NCI-H1694 (cell line): ENCODE measurements around the gene KLHL29.

Experiments used
- DNase-seq: peaks from one replicate; lab custom pipeline; 2025; lab: John Stamatoyannopoulos, UW

The KLHL29 gene

GRCh38 chr2:23422089-23423061, 37.4 kb downstream of the KLHL29 start:
- no peak for DNase-seq

GRCh38 chr2:23423062-23423872, 38.3 kb downstream of the KLHL29 start:
- no peak for DNase-seq

DNA sequence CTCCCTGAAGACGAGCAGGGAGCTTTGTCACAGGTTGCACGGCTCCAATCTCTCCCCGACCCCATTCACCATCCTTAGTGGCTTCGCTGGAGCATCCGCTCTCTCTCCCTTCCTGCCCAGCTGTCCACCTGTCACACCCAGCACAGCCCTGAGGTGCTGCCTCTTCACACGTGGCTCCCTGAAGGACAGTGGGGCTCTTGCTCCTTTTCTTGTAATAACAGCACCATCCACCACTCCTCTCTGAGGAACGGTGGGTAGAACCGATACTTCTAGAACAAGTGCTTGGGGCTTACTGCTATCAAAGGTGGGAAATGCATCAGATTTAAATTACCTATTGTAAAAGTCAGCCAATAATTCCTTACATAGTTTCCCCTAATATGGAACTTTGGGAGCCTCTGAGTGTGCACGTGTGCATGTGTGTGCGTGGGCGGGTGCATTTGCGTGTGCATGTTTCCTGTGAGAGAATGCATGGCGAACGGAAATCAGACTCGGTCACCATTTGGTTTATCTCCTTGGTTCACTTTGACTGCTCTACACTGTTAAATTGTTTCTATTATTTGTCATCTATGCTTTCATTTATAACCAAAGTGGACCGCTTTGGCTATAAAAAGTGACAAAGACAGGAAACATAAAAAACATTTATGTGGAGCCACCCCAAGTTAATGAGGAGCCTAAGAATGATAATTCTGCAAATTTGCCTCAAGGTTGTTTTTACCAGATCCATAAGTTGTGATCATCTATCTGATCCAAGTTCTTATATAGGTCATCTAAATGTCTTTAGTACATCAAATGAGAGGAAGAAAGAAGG, 39.1 kb downstream of the KLHL29 start:
- DNase-seq: no peak

- no peak for DNase-seq
Measured at GRCh38 chr2:23425338-23425871, 40.4 kb downstream of the KLHL29 start.

- DNase-seq: no peak
Measured at GRCh38 chr2:23425885-23426262, 40.9 kb downstream of the KLHL29 start.

GRCh38 chr2:23426263-23426905, 41.4 kb downstream of the KLHL29 start:
- no peak for DNase-seq

DNA sequence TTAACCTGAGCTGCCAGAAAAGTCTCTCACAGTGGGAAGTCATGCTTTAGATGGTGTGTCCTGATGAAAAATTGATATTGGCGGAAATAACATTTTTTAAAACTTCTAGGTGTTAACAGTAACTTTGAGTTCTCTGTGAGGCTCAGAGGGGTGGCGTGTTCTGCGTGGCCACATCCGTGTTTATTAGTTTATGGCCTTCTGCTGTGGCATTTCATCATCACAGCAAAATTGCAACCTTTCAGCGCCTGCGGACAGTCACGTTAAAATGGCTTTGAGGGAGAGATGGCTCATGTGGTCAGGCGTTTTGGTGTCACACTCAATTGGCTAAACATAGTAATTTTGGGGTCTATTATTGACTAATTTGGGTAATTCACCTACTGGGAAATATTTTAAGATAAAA, 42.4 kb downstream of the KLHL29 start:
- no peak for DNase-seq

- no peak for DNase-seq
Measured at GRCh38 chr2:23427976-23428375, 43.0 kb downstream of the KLHL29 start.

GRCh38 chr2:23429036-23429435, 44.1 kb downstream of the KLHL29 start:
- no peak for DNase-seq

DNA sequence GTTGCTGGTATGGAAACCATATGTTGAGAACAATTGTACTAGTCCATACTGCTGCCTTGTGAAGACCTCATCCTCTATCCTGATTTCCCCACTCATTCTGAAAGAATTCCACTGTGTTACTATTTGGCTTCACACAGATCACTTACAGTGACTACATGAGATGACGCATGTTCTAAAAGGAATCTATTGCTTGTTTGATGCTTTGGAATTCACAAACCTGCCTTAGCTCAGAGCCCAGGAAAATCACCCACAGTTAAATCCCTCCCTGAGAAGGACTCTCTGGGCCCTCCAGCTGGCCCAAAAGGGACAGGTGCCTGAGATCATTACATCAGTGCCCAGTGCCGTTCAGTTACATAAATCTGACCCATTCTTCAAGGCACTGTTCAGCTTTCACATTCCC, 45.3 kb downstream of the KLHL29 start:
- DNase-seq: no peak

DNA sequence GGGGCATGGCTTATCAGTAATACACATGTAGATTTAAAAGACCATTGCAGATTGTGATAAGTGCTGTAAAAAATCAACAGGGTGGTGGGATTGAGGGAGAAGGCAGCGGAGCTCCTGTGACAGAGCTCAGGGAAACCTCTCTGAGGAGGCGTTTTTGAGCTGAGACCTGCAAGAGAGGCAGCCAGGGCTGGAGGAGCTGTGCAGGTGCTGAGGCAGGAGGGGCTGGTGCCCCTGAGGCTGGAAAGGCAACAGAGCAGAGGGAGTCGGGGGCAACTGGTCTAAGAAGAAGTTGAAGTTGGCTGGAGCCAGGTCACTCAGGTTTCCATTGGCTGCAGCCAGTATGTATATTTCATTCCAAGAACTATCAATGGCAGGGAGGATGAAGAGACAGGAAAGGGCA, 47.6 kb downstream of the KLHL29 start:
- no peak for DNase-seq

DNA sequence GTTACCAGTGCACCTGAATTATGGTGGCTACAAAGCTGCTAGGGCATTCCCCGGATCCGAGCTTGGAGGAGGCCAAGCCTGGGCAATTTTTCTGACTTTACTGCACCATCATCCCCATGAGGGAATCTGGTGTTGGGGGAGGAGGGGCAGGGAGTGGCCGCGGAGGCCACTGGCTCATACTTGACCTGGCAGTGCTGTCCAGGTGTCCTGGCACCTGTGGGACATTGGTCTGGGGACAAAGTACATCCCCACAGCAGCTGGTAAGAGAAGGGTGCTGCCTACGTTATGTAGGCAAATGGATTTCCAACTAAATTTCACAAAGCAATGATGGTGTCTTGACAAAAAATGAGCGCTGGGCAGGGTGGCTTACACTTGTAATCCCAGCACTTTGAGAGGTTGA, 48.3 kb downstream of the KLHL29 start:
- DNase-seq: no peak

- no peak for DNase-seq
Measured at GRCh38 chr2:23434721-23435121, 49.7 kb downstream of the KLHL29 start.

DNA sequence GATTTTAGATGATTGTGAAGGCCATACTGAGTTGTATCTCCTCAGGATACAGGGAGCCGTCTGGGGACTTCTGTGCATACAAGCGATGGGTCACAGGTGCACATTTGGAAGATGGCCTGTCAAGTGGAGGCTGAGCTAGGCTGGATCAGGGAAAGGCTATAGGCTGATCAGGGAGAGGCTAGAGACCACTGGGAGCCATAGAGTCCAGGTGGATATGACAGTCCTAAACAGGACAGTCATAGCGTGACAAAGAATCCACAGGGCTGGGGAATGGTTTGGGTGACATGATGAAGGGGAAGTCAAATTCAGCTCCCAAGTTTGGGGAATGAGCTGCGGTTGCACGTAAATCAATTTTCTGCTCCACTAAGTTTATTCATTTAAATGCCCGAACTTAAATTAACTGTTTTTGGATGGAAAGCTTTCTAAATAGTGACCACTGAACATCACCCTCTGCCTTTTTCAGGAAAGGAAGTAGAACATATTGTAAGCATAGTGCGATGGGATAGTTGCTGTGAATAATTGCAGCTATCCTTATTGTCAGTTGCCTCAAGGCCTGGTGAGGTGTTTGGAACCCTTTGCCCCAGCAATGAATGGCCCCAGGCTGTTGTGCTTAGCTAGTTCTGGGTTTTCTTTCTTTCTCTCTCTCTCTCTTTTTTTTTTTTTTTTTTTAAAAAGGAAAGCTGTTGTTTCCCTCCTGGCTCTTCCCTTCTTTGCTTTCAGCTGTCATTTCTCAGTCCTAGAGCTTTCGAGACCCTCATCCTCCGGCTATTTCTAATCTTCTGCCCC, 50.5 kb downstream of the KLHL29 start:
- DNase-seq: no peak

- DNase-seq: no peak
Measured at GRCh38 chr2:23436346-23437098, 51.5 kb downstream of the KLHL29 start.

DNA sequence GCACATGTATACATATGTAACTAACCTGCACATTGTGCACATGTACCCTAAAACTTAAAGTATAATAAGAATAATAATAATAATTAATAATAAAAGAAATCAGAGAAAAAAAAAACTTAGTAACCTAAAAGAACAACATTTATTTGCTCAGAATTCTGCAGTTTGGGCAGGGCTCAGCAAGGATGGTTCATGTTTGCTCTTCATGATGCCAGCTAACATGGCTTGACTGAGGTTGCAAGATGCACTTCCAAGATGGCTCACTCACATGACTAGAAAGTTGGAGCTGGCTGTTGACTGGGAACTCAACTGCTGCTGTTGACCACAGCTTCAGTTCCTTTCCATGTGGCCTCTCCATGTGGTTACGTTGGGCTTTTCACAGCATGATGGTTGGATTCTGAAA, 56.4 kb downstream of the KLHL29 start:
- no peak for DNase-seq

- DNase-seq: no peak
Measured at GRCh38 chr2:23445450-23445868, 60.5 kb downstream of the KLHL29 start.

- DNase-seq: no peak
Measured at GRCh38 chr2:23446916-23447315, 61.9 kb downstream of the KLHL29 start.

DNA sequence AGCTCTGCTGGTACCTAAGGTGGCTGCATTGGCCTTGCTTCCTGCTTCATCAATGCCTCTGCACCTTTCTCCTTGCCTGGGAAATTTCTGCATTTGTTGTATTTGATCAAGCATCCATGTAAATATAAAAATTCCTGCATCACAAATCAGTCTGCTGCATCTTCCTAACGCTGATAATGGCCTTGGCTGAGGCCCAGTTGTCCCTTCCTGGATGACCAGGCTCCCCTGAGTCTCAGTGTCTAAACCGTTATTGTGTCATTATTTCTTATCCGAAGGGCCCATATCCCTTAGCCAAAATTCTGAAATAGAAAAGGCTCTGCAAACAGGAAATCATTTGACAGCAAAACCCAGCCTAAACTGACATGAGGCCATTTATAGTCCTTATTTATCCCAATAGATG, 62.4 kb downstream of the KLHL29 start:
- no peak for DNase-seq

GRCh38 chr2:23448906-23449305, 63.9 kb downstream of the KLHL29 start:
- DNase-seq: no peak
